Measurements from ENCODE around the gene COX20. TPM values are rescaled to one million over a fixed set of nuclear protein-coding genes. Genes with fewer than 3 reads are reported as not detected.

Gene COX20
- total and polyA plus RNA-seq, 2 donors (not counting 3 experiments of a cell fraction or from before 2014, with no cell fraction given): 17.1 to 30.2 TPM

DNA sequence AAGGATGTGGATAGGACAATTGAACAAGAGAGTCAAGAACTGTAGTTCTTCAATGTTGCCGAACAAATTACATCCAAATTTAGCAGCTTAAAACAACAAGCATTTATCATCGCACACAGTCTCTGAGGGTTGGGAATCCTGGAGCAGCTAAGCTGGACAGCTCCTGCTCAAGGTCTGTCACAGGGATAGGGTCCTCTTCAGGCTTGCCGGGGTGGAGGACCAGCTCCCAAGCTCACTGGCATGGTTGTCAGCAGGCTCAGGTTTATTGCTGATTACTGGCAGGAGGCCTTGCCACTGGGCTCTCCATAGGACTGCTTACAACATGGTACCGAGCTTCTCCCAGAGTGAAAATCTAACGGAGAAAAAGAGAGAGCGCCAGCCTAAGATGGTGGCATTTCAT is 22.1 kb upstream of the COX20 start:
- Histone ChIP-seq H3K4me3 (replicated peaks in 1 of 3; ENCODE audit: insufficient read depth in 1 of 3, low read depth in 1 of 3, low read length in 3 of 3) (no peak overlapping the region), H3K79me2 (ENCODE audit: control insufficient read depth, insufficient read depth, low read length) (no peaks in the 10 kb centered on the region), H3K4me2 (ENCODE audit: insufficient read depth, low read length) (no peak overlapping the region), H2AFZ (ENCODE audit: low read depth, low read length) (no peak overlapping the region), H3K9me3 (replicated peaks; ENCODE audit: control insufficient read depth, insufficient read depth, low read length) (no peaks in the 10 kb centered on the region), H3K27ac (ENCODE audit: insufficient read depth, low read depth, low read length) (no peak overlapping the region), H3K4me1 (ENCODE audit: control insufficient read depth, extremely low read depth, insufficient read depth, low read length) (no peaks in the 10 kb centered on the region), H3K36me3 (ENCODE audit: control insufficient read depth in 2 of 2, extremely low read depth in 1 of 2, insufficient read depth in 2 of 2, low read length in 2 of 2) (no peaks in the 10 kb centered on the region), H3K27me3 (ENCODE audit: control insufficient read depth in 2 of 2, insufficient read depth in 2 of 2, low read length in 2 of 2) (peaks cover 3 to 7% of the 10 kb centered on the region in 2 experiments), H4K20me1 (replicated peaks; ENCODE audit: control insufficient read depth, extremely low read depth, insufficient read depth, low read length) (no peaks in the 10 kb centered on the region), H3K9me1 (replicated peaks; ENCODE audit: control insufficient read depth, extremely low read depth, insufficient read depth, low read length) (no peaks in the 10 kb centered on the region), H3K9ac (replicated peaks; ENCODE audit: extremely low read depth, insufficient read depth, low read length) (no peak overlapping the region)
- no TSS peak for BruUV-seq (replicated peaks)
- POLR2A ChIA-PET: interaction anchor here (1.2 kb wide), 1 partner anchor 22 kb away, joined by 3 read pairs; no protein-coding TSS in a partner anchor
- intact Hi-C loops (cut with micrococcal nuclease) (no loop called here), dilution Hi-C loops (cut with MboI; ENCODE audit: extremely low pct_ligation_motif_present, low sequenced_read_pairs) (no loop called here)
- FAIRE-seq (no peak), DNase-seq (ENCODE audit: low read depth, low spot score) (no peak)
- TF ChIP-seq EZH2 (IDR thresholded peaks at IDR 0.05; ENCODE audit: borderline replicate concordance, low read depth, low read length, severe bottlenecking) (no peak), FOS (IDR thresholded peaks at IDR 0.05; ENCODE audit: borderline replicate concordance, insufficient read depth, low read length) (no peak), POLR2A (IDR thresholded peaks at IDR 0.05; ENCODE audit: low read depth, low read length) (no peak), GATA2 (IDR thresholded peaks at IDR 0.05; ENCODE audit: insufficient read depth, insufficient read length, low read depth, low read length) (no peak)
- TF ChIP-seq, protein P1, sequence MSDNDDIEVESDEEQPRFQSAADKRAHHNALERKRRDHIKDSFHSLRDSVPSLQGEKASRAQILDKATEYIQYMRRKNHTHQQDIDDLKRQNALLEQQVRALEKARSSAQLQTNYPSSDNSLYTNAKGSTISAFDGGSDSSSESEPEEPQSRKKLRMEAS (IDR thresholded peaks at IDR 0.05; ENCODE audit: insufficient read depth, insufficient read length): no peak
- CTCF ChIA-PET: interaction anchor here (0.7 to 2.3 kb wide), 6 partner anchors 11 to 229 kb away, joined by 3 to 11 read pairs (median 5); no protein-coding TSS in a partner anchor

DNA sequence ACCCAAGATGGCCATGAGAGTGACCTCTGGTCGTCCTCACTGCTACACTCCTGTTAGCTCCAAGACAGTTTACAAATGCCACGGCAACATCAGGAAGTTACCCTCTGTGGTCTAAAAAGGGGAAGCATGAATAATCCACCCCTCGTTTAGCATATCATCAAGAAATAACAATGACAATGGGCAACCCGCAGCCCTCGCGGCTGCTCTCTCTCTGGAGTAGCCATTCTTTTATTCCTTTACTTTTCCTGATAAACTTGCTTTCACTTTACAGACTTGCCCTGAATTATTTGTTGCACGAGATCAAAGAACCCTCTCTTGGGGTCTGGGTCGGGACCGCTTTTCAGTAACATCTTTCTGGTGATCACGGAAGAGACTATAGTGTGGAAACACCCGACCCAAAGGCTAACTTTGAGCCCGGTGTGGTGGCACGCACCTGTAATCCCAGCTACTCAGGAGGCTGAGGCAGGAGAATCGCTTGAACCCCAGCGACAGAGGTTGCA is 19.8 kb upstream of the COX20 start:
- DNase-seq (ENCODE audit: low read depth, low spot score) (no peak), FAIRE-seq (peak; percentile 47)
- H3K4me2 ChIP-seq (ENCODE audit: insufficient read depth, low read length): no peak overlapping the region
- no peak for TF ChIP-seq EZH2 (IDR thresholded peaks at IDR 0.05; ENCODE audit: borderline replicate concordance, low read depth, low read length, severe bottlenecking)
- no peak for TF ChIP-seq JUN (IDR thresholded peaks at IDR 0.05; ENCODE audit: borderline replicate concordance, insufficient read depth, insufficient read length, low read depth)
- TF ChIP-seq, protein P1 (IDR thresholded peaks at IDR 0.05; ENCODE audit: insufficient read depth, insufficient read length): no peak
- no peak for TF ChIP-seq POLR2A (IDR thresholded peaks at IDR 0.05; ENCODE audit: low read depth, low read length)
- no peak for TF ChIP-seq POLR2AphosphoS5 (IDR thresholded peaks at IDR 0.05; ENCODE audit: insufficient read depth, low read depth, low read length)
- no peak for TF ChIP-seq FOS (IDR thresholded peaks at IDR 0.05; ENCODE audit: borderline replicate concordance, insufficient read depth, low read length)
- no peak for TF ChIP-seq MYC (IDR thresholded peaks at IDR 0.05; ENCODE audit: low read depth, low read length)
- TF ChIP-seq GATA2 (IDR thresholded peaks at IDR 0.05; ENCODE audit: insufficient read depth, insufficient read length, low read depth, low read length): no peak
- TF ChIP-seq, protein P2, sequence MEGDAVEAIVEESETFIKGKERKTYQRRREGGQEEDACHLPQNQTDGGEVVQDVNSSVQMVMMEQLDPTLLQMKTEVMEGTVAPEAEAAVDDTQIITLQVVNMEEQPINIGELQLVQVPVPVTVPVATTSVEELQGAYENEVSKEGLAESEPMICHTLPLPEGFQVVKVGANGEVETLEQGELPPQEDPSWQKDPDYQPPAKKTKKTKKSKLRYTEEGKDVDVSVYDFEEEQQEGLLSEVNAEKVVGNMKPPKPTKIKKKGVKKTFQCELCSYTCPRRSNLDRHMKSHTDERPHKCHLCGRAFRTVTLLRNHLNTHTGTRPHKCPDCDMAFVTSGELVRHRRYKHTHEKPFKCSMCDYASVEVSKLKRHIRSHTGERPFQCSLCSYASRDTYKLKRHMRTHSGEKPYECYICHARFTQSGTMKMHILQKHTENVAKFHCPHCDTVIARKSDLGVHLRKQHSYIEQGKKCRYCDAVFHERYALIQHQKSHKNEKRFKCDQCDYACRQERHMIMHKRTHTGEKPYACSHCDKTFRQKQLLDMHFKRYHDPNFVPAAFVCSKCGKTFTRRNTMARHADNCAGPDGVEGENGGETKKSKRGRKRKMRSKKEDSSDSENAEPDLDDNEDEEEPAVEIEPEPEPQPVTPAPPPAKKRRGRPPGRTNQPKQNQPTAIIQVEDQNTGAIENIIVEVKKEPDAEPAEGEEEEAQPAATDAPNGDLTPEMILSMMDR (IDR thresholded peaks at IDR 0.05; ENCODE audit: extremely low read depth in 1 of 2, insufficient read depth in 1 of 2, low read depth in 1 of 2, low read length in 2 of 2): no peak
- no peaks in the 10 kb centered on the region for H4K20me1 ChIP-seq (replicated peaks; ENCODE audit: control insufficient read depth, extremely low read depth, insufficient read depth, low read length)
- no peak overlapping the region for H3K27ac ChIP-seq (ENCODE audit: insufficient read depth, low read depth, low read length)
- ChIA-PET CTCF (interaction anchor here (1.1 kb wide), 1 partner anchor 19 kb away, joined by 4 read pairs; no protein-coding TSS in a partner anchor), POLR2A (interaction anchor here (0.6 kb wide), 1 partner anchor 163 kb away, joined by 12 read pairs; no protein-coding TSS in a partner anchor)
- H3K9me3 ChIP-seq (replicated peaks; ENCODE audit: control insufficient read depth, insufficient read depth, low read length): no peaks in the 10 kb centered on the region
- no peaks in the 10 kb centered on the region for H3K4me1 ChIP-seq (ENCODE audit: control insufficient read depth, extremely low read depth, insufficient read depth, low read length)
- no peak overlapping the region for H3K9ac ChIP-seq (replicated peaks; ENCODE audit: extremely low read depth, insufficient read depth, low read length)
- dilution Hi-C loops (cut with MboI; ENCODE audit: extremely low pct_ligation_motif_present, low sequenced_read_pairs): no loop called here
- peak overlapping the region; percentile 51 for H2AFZ ChIP-seq (ENCODE audit: low read depth, low read length)
- H3K79me2 ChIP-seq (ENCODE audit: control insufficient read depth, insufficient read depth, low read length): no peaks in the 10 kb centered on the region
- BruUV-seq (replicated peaks): no TSS peak
- intact Hi-C loops (cut with micrococcal nuclease): no loop called here
- H3K4me3 ChIP-seq (replicated peaks in 1 of 3; ENCODE audit: insufficient read depth in 1 of 3, low read depth in 1 of 3, low read length in 3 of 3): no peak overlapping the region
- H3K36me3 ChIP-seq (ENCODE audit: control insufficient read depth in 2 of 2, extremely low read depth in 1 of 2, insufficient read depth in 2 of 2, low read length in 2 of 2): no peaks in the 10 kb centered on the region
- peaks cover 3 to 7% of the 10 kb centered on the region in 2 experiments for H3K27me3 ChIP-seq (ENCODE audit: control insufficient read depth in 2 of 2, insufficient read depth in 2 of 2, low read length in 2 of 2)
- H3K9me1 ChIP-seq (replicated peaks; ENCODE audit: control insufficient read depth, extremely low read depth, insufficient read depth, low read length): no peaks in the 10 kb centered on the region
